Mesodermal cell (in vitro differentiated cells): ENCODE data around the gene MAPKAPK2.

Source experiments
- H3K27ac ChIP-seq: 2 replicates; pipeline ENCODE4 v1.7.0; 2013; ENCODE audit warnings: mild to moderate bottlenecking, low read depth, low read length, moderate library complexity; ENCODE audit not compliant: severe bottlenecking
- H3K36me3 ChIP-seq: 2 replicates; pipeline ENCODE4 v1.7.1; 2013; ENCODE audit warnings: mild to moderate bottlenecking, low read length, moderate library complexity; ENCODE audit not compliant: control insufficient read depth, insufficient read depth
- H3K4me1 ChIP-seq: one replicate; pipeline ENCODE4 v1.7.1; 2013; ENCODE audit warnings: mild to moderate bottlenecking, low read length; ENCODE audit not compliant: insufficient read depth, control insufficient read depth, poor library complexity, severe bottlenecking
- H3K4me3 ChIP-seq: 2 replicates; pipeline ENCODE4 v1.7.0; 2013; ENCODE audit warnings: low read length, control low read depth, mild to moderate bottlenecking; ENCODE audit not compliant: insufficient read depth, poor library complexity, severe bottlenecking; ENCODE audit errors: extremely low read depth
- H3K9me3 ChIP-seq: 2 replicates; pipeline ENCODE4 v1.7.1; 2013; ENCODE audit warnings: mild to moderate bottlenecking, low read length, moderate library complexity; ENCODE audit not compliant: control insufficient read depth
- WGBS, 2 experiments: methylation state at CpG; one replicate each; pipeline ENCODE4 v1.1.5; 2013; ENCODE audit warnings: missing lambda C conversion rate in 2 of 2; ENCODE audit not compliant: insufficient coverage in 2 of 2; 5-methylcytosine and 5-hydroxymethylcytosine counted together

MAPKAPK2 gene

DNA sequence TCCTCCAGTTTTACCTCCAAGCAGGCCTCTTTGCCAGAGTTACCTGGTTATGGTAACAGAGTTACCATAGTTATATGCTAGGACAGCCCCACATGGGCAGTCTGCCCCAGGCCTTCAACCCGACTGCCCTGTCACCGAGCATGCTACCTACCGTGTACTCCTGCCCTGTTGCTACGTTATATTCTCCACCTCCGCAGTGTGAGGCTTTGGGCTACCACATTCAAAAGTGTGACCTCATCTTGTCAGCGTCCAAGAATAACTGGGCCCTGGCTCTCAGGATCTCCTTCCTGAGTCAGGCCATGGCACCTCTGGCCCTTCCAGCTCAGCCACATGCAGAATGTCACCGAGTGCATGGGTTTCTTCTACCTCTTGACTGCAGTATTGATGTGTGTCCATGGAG is 8.9 kb downstream of the MAPKAPK2 start:
- Histone ChIP-seq H3K36me3 (peaks cover 61% of the 10 kb centered on the region), H3K9me3 (no peaks in the 10 kb centered on the region), H3K4me1 (peaks cover 57% of the 10 kb centered on the region), H3K27ac (peak overlapping the region; percentile 58), H3K4me3 (no peak overlapping the region)
- WGBS, 2 experiments, result 86 to 98% methylated on average over 6 of the region's 7 CpGs

DNA sequence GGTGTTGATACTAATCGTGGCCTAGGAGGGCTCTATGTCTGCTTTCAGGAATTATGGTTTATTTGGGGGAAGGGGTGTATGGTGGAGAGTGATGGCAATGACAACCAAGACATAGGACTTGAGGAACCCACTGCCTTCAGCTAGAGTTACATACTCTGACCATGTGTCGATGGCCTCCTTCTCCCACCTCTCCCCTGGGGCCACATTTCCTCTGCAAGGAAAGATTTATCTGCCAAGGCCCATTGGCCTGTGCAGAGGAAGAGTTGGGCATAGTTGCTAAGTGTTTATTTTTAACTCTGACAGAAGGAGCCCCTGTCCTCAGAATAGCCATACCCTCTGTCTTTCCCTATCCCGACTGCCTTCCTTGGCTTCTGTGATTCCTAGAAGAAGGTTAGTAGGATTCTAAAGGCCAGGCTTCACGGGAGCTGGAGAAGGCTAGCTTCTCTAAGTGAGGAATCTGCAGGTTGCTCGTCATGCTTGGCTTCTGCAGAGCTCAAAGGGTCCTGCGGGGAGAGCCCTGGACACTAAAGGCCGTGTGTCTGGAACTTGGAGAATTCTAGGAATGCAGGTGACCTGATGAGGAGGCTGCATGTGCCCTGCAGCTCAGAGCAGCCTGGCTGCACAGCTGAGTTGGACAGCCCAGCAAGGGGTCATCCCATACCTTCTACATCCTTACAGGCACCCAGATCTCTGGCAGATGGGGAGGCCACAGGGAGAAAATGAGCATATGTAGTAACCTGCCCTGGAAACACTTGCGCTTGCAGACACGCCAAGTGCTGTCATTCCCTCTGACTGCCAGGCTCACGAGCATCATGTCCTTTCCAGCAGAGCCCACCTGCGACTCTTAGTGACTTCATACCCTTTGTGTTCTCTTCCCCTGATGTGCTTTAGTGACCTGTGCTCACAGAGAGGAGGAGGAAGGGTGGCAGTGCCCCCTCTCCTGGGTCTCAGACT is 9.7 kb downstream of the MAPKAPK2 start:
- WGBS, 2 experiments, result 64 to 68% methylated on average over 6 to 7 of the region's 11 CpGs
- peaks cover 48% of the 10 kb centered on the region for H3K4me1 ChIP-seq
- H3K4me3 ChIP-seq, result no peak overlapping the region
- H3K9me3 ChIP-seq, result no peaks in the 10 kb centered on the region
- H3K36me3 ChIP-seq, result peaks cover 67% of the 10 kb centered on the region
- H3K27ac ChIP-seq, result peak overlapping the region; percentile 23

DNA sequence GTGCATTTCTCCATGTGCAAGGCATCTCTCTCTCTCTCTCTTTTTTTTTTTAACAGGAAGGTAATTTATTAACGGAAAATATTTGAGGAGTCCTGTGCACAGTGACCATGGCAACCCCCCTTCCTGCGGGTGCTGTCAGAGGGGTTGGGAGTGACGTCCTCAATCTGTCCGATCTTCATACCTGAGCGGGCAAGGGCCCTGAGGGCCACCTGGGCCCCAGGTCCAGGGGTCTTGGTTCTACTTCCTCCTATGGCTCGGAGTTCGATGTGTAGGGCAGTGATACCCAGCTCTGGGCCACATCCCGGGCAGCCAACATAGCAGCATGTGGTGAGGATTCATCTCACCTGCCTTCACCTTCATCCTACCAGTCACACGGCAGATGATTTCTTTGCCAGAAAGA is 11.0 kb downstream of the MAPKAPK2 start:
- Histone ChIP-seq H3K4me3 (no peak overlapping the region), H3K4me1 (peaks cover 37% of the 10 kb centered on the region), H3K27ac (no peak overlapping the region), H3K9me3 (no peaks in the 10 kb centered on the region), H3K36me3 (peaks cover 65% of the 10 kb centered on the region)
- WGBS, 2 experiments, result 91 to 100% methylated on average over 4 to 5 of the region's 9 CpGs

DNA sequence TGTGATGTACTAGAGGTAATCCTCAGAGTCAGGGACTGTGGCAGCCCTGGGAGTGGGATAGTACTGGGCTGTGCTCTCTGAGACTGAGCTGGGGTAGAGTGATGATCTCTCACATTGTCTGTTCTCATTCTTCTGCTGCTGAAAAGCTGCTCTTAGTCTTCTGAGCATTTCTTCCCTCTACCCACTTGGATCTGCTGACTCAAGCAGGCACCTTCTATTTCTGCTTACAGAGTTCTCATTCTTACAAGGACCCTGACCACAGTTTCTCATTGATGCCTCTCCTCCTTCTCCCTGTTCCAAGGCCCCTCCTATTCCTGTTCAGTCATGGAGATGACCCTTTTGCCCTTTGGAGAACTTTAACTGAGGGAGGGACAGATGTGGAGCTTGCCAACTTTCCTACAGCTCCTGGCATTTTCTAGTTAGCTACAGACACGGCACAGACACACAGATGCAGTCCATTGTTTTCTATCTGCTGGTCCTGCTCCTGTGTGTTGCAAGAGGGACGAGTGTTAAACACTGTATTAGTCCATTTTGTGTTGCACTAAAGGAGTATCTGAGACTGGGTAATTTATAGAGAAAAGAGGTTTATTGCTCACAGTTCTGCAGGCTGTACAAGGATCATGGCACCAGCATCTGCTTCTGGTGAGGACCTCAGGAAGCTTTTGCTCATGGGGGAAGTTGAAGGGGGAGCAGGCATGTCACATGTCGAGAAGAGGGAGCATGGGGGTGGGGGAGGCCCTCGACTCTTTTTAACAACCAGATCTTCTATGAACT is 12.3 kb downstream of the MAPKAPK2 start:
- peaks cover 61% of the 10 kb centered on the region for H3K36me3 ChIP-seq
- no peak overlapping the region for H3K4me3 ChIP-seq
- peaks cover 31% of the 10 kb centered on the region for H3K4me1 ChIP-seq
- WGBS, 2 experiments, result 95 to 100% methylated on average over 1 to 2 of the region's 4 CpGs
- no peaks in the 10 kb centered on the region for H3K9me3 ChIP-seq
- H3K27ac ChIP-seq, result no peak overlapping the region

DNA sequence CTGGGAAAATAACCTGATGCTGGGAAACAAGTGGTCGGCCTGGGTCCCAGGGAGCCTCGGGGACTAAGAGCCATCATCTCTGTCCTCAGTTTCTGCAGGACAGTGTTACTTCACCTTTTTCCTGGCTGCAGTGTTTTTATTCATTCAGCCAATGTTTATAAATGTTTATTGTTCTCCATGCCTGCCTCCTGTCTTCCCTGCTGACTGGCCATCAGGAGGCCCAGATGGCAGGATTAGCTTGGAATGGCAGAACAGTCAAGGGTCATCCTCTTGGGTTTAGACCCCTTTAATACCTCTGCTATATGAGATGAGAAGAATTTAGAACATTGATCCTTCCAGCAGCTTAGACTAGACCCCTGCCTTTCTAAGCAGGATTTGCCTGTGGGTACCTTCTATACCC is 13.3 kb downstream of the MAPKAPK2 start:
- no peak overlapping the region for H3K4me3 ChIP-seq
- 84 to 100% methylated on average over 1 to 2 of the region's 2 CpGs for WGBS, 2 experiments
- H3K4me1 ChIP-seq, result peaks cover 20% of the 10 kb centered on the region
- H3K36me3 ChIP-seq, result peaks cover 58% of the 10 kb centered on the region
- H3K27ac ChIP-seq, result no peak overlapping the region
- H3K9me3 ChIP-seq, result no peaks in the 10 kb centered on the region

DNA sequence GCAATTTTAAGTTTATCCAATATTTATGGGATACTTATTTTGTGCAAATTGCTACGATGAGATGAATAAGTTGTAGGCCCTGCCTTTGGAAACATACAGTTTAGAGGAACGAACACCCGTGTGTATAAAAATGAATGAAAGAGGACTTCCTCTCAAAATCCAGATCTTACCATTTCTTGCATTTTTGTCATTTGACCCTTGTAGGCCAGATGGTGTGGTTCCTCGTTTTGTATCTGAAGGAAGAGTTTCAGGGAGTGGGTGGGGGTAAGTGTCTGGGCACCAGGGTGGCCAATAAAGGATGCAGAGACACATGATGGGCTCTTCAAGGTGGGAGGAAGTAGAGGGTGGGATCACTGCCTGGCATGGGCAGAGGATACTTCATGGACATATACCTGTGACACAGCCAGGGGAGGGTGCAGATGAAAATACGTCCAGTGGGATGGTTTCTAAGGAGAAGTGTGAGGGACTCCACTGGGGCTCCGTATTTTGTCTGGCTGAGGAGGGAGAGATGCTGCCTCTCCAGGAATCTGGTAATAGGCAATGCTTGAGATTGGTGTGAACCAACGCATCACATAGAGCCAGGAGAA is 14.4 kb downstream of the MAPKAPK2 start:
- H3K36me3 ChIP-seq, result peaks cover 48% of the 10 kb centered on the region
- no peak overlapping the region for H3K27ac ChIP-seq
- WGBS, 2 experiments, result 93 to 94% methylated on average over 3 to 4 of the region's 7 CpGs
- peaks cover 17% of the 10 kb centered on the region for H3K4me1 ChIP-seq
- no peak overlapping the region for H3K4me3 ChIP-seq
- no peaks in the 10 kb centered on the region for H3K9me3 ChIP-seq

DNA sequence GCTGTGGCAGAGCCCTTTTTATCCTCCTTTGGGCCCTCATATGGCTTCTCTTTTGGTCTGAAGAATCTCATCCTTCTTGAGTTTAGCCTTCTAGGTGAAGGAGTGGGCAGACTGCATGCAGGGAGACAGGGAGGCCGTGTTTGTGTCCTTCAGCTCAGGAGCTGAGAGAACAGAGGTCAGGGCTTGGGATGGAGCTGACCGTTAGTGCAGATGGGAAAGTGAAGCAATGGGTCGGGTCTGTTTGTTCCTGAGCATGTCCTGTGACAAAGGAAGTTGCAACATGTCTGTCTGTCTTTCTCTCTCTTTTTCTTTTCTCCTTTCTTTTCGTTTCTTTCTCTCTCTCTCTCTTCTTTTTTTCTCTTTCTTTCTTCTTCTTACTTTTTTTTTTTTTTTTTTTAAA is 14.9 kb downstream of the MAPKAPK2 start:
- Histone ChIP-seq H3K9me3 (no peaks in the 10 kb centered on the region), H3K4me1 (peaks cover 14% of the 10 kb centered on the region), H3K27ac (no peak overlapping the region), H3K4me3 (no peak overlapping the region), H3K36me3 (peaks cover 43% of the 10 kb centered on the region)
- WGBS, 2 experiments, result 85 to 89% methylated on average over 2 to 3 of the region's 4 CpGs

DNA sequence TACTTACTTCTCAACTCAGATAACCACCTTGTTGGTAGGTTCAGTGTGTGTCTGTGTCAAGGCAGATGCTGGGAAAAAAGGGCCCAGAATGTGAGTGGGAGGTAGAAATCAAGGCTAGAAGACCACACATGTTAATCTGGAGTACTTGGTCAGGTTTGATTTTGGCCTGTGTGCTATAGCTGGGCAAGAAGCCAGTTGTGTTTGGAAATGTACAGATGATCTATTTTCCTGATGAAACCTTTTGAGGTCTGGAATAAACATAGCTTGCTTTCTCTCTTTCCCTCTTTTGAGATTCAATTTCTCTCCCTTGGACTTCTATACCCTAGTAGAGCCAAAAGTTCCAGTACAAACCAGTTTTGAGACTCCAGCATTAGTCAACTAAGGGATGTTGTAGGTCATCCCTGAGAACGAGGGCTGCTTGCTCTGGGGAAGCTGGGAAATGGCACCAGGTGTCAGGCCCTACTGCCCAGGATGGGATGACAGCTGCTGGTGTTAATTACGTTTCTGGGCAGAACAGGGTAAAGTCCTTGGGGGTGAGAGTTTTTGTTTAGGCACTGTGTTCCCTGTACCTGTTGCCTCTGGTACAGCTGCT is 15.8 kb downstream of the MAPKAPK2 start:
- H3K36me3 ChIP-seq, result peaks cover 34% of the 10 kb centered on the region
- no peak overlapping the region for H3K27ac ChIP-seq
- peaks cover 18% of the 10 kb centered on the region for H3K4me1 ChIP-seq
- 80 to 82% methylated on average over 1 to 2 of the region's 2 CpGs for WGBS, 2 experiments
- H3K9me3 ChIP-seq, result no peaks in the 10 kb centered on the region
- no peak overlapping the region for H3K4me3 ChIP-seq

DNA sequence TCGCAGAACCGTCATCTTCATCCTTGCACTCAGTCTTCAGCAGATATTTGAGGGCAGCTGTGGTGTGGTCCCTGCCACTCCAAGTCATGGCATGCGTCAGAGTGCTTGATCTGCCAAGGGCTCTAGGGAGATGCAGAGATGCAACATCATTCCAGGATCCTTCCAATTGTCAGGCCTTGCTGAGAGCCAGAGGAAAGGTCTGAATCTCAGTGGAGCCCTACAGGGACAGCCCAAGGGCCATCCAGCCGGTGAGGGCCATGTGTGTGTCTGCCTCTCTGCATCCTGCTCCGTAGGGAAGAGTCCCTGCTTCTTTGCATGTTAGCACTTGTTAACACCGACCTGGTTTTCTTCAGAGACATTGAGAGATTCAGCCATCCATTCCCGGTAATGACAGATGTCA is 17.6 kb downstream of the MAPKAPK2 start:
- Histone ChIP-seq H3K36me3 (peaks cover 17% of the 10 kb centered on the region), H3K4me1 (peaks cover 34% of the 10 kb centered on the region), H3K9me3 (no peaks in the 10 kb centered on the region), H3K27ac (no peak overlapping the region), H3K4me3 (no peak overlapping the region)
- WGBS, 2 experiments, result 66% methylated on average over 7 of the region's 7 CpGs

DNA sequence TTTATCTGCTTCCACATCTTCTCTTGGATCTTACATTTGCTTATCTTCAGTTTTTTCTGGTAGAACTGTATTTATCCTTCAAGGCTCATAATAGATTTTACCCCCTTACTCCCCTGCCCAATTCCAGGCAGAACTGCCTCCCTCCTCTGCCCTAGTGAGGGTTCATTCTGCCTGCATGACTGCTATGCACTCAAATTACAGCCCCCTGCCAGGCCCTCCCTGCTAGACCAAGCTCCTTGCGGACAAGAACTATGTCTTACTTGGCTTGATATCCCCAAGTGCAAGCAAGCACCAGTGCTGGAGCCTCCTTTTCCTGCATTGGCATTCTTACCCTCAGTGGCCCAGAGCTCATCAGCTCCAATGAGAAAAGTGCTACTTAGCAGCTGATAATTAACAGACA is 18.1 kb downstream of the MAPKAPK2 start:
- 29 to 62% methylated on average over 1 of the region's 1 CpG for WGBS, 2 experiments
- H3K4me1 ChIP-seq, result peaks cover 34% of the 10 kb centered on the region

More for the DNA sequence above, 18.1 kb downstream of the MAPKAPK2 start:
- Histone ChIP-seq H3K9me3 (no peaks in the 10 kb centered on the region), H3K4me3 (no peak overlapping the region), H3K36me3 (peaks cover 11% of the 10 kb centered on the region), H3K27ac (no peak overlapping the region)
